IMR-90 (cell line): ENCODE data around the gene SLCO6A1. TPM values are rescaled to one million over a fixed set of nuclear protein-coding genes. Genes with fewer than 3 reads are reported as not detected.

Experiments used
- ATAC-seq: fragments of 200-7000 bp; cut with Tn5 transposase; 2 replicates; pipeline ENCODE4 v1.9.1; 2020; ENCODE audit warnings: low read depth, mild to moderate bottlenecking, moderate library complexity
- BruUV-seq: library from RNA; stranded (reverse); fragments of 400-500 nt; replicated peaks from 2 replicates; lab custom pipeline; 2021; lab: Mats Ljungman, UMichigan
- CTCF ChIA-PET: fragments of 300-600 bp; formaldehyde crosslinking; extraction: SDS; loops from one replicate; lab custom pipeline; 2021; ENCODE audit warnings: antibody characterized with exemption; lab: Yijun Ruan, JAX
- POLR2A ChIA-PET: fragments of 300-600 bp; sonication (Branson Sonifier 250); formaldehyde crosslinking; loops from one replicate; lab custom pipeline; 2022; ENCODE audit warnings: antibody characterized with exemption; ENCODE audit not compliant: unreplicated experiment; lab: Charles Lee
- DNase-seq: peaks from one replicate; pipeline ENCODE4 v3.0.0; 2013
- H2AFZ ChIP-seq: replicated peaks from 2 replicates; pipeline ENCODE3; 2013; ENCODE audit warnings: low read length, mild to moderate bottlenecking; ENCODE audit not compliant: poor library complexity
- H2AK5ac ChIP-seq: 2 replicates; pipeline ENCODE4 v1.6.1; 2013; ENCODE audit warnings: low read depth, low read length, inconsistent platforms
- H2AK9ac ChIP-seq: replicated peaks from 2 replicates; pipeline ENCODE3; 2013; ENCODE audit warnings: mild to moderate bottlenecking, low read depth, low read length, moderate library complexity; ENCODE audit not compliant: poor library complexity
- H2BK120ac ChIP-seq: 2 replicates; pipeline ENCODE4 v1.6.1; 2013; ENCODE audit warnings: low read depth, low read length, inconsistent platforms
- H2BK15ac ChIP-seq: 3 replicates; pipeline ENCODE4 v1.6.1; 2013; ENCODE audit warnings: low read depth, low read length, inconsistent platforms
- H2BK20ac ChIP-seq: 2 replicates; pipeline ENCODE4 v1.6.1; 2013; ENCODE audit warnings: low read depth, mild to moderate bottlenecking, inconsistent platforms, low read length, moderate library complexity
- H2BK5ac ChIP-seq: 2 replicates; pipeline ENCODE4 v1.6.1; 2013; ENCODE audit warnings: mild to moderate bottlenecking, low read depth, low read length, inconsistent platforms; ENCODE audit not compliant: poor library complexity, severe bottlenecking
- H3K14ac ChIP-seq: replicated peaks from 2 replicates; pipeline ENCODE4 v1.6.1; 2013; ENCODE audit warnings: low read depth, low read length, inconsistent platforms
- H3K18ac ChIP-seq: 2 replicates; pipeline ENCODE4 v1.6.1; 2013; ENCODE audit warnings: low read depth, low read length, control low read depth
- H3K23ac ChIP-seq: 2 replicates; pipeline ENCODE4 v1.6.1; 2013; ENCODE audit warnings: low read depth, low read length, inconsistent platforms
- H3K27ac ChIP-seq: 2 replicates; pipeline ENCODE4 v1.5.1; 2013; ENCODE audit warnings: mild to moderate bottlenecking, control low read depth, low read length; ENCODE audit not compliant: insufficient read depth
- H3K27me3 ChIP-seq: 2 replicates; pipeline ENCODE4 v1.6.1; 2013; ENCODE audit warnings: low read length; ENCODE audit not compliant: control insufficient read depth, insufficient read depth
- H3K36me3 ChIP-seq: 2 replicates; pipeline ENCODE4 v1.6.1; 2013; ENCODE audit warnings: low read length, mixed read lengths; ENCODE audit not compliant: control insufficient read depth, insufficient read depth
- H3K4ac ChIP-seq: 2 replicates; pipeline ENCODE4 v1.6.1; 2013; ENCODE audit warnings: low read depth, low read length, inconsistent platforms
- H3K4me1 ChIP-seq: 2 replicates; pipeline ENCODE4 v1.6.1; 2013; ENCODE audit warnings: low read length, mixed read lengths; ENCODE audit not compliant: control insufficient read depth, insufficient read depth
- H3K4me2 ChIP-seq: 2 replicates; pipeline ENCODE4 v1.6.1; 2013; ENCODE audit warnings: low read depth, mild to moderate bottlenecking, control low read depth, low read length, moderate library complexity
- H3K4me3 ChIP-seq: 2 replicates; pipeline ENCODE4 v1.5.1; 2013; ENCODE audit warnings: low read depth, mild to moderate bottlenecking, control low read depth, low read length, moderate library complexity; ENCODE audit not compliant: insufficient read depth
- H3K56ac ChIP-seq: 2 replicates; pipeline ENCODE4 v1.6.1; 2013; ENCODE audit warnings: low read length, inconsistent platforms; ENCODE audit not compliant: insufficient read depth; ENCODE audit errors: extremely low read depth
- H3K79me1 ChIP-seq, 2 experiments: 2 replicates each; pipeline ENCODE4 v1.6.1; 2013; ENCODE audit warnings: low read length in 2 of 2, inconsistent platforms in 1 of 2, low read depth in 1 of 2
- H3K9ac ChIP-seq: 2 replicates; pipeline ENCODE4 v1.6.1; 2013; ENCODE audit warnings: low read depth, low read length, control low read depth
- H3K9me1 ChIP-seq: 2 replicates; pipeline ENCODE4 v1.6.1; 2013; ENCODE audit warnings: low read length, inconsistent platforms; ENCODE audit not compliant: insufficient read depth
- H3K9me3 ChIP-seq: 2 replicates; pipeline ENCODE4 v1.6.1; 2013; ENCODE audit warnings: low read length; ENCODE audit not compliant: control insufficient read depth, insufficient read depth
- H4K20me1 ChIP-seq: 2 replicates; pipeline ENCODE4 v1.6.1; 2013; ENCODE audit warnings: low read length, inconsistent platforms; ENCODE audit not compliant: insufficient read depth
- H4K5ac ChIP-seq: 2 replicates; pipeline ENCODE4 v1.6.1; 2013; ENCODE audit warnings: mild to moderate bottlenecking, low read depth, low read length, control low read depth
- H4K8ac ChIP-seq, 2 experiments: 2 replicates each; pipeline ENCODE4 v1.6.1; 2013; ENCODE audit warnings: low read depth in 2 of 2, low read length in 2 of 2, control low read depth in 1 of 2, inconsistent platforms in 1 of 2
- H4K91ac ChIP-seq: 2 replicates; pipeline ENCODE4 v1.6.1; 2013; ENCODE audit warnings: low read depth, low read length, inconsistent platforms; ENCODE audit not compliant: insufficient read depth
- BHLHE40 ChIP-seq: fragments of 150-350 bp; IDR thresholded peaks from 2 replicates; pipeline ENCODE4 v1.6.1; 2016; ENCODE audit warnings: mild to moderate bottlenecking, low read depth, low read length
- CEBPB ChIP-seq: IDR thresholded peaks from 2 replicates; pipeline ENCODE4 v1.6.1; 2012; ENCODE audit warnings: low read depth, low read length, improper control_type of control experiment
- CHD1 ChIP-seq: IDR thresholded peaks from 2 replicates; pipeline ENCODE4 v1.6.1; 2012; ENCODE audit warnings: low read depth, low read length, improper control_type of control experiment
- ELK1 ChIP-seq: fragments of 150-350 bp; IDR thresholded peaks from 2 replicates; pipeline ENCODE4 v1.6.1; 2016; ENCODE audit warnings: low read depth, mild to moderate bottlenecking, low read length, moderate library complexity, borderline replicate concordance
- FOS ChIP-seq: fragments of 150-350 bp; IDR thresholded peaks from 2 replicates; pipeline ENCODE4 v1.6.1; 2016; ENCODE audit warnings: low read depth, low read length
- MAFK ChIP-seq: IDR thresholded peaks from 2 replicates; pipeline ENCODE4 v1.6.1; 2012; ENCODE audit warnings: low read depth, low read length, improper control_type of control experiment
- MAZ ChIP-seq: IDR thresholded peaks from 2 replicates; pipeline ENCODE4 v1.6.1; 2012; ENCODE audit warnings: low read depth, mild to moderate bottlenecking, low read length, improper control_type of control experiment, moderate library complexity, borderline replicate concordance
- MXI1 ChIP-seq: IDR thresholded peaks from 2 replicates; pipeline ENCODE4 v1.6.1; 2012; ENCODE audit warnings: low read depth, mild to moderate bottlenecking, low read length, moderate library complexity, borderline replicate concordance
- NFE2L2 ChIP-seq: fragments of 150-350 bp; IDR thresholded peaks from 2 replicates; pipeline ENCODE4 v1.6.1; 2016; ENCODE audit warnings: low read depth, mild to moderate bottlenecking, low read length
- POLR2A ChIP-seq: IDR thresholded peaks from 2 replicates; pipeline ENCODE4 v1.6.1; 2012; ENCODE audit warnings: mild to moderate bottlenecking, low read depth, low read length
- RAD21 ChIP-seq: IDR thresholded peaks from 2 replicates; pipeline ENCODE4 v1.6.1; 2012; ENCODE audit warnings: low read length, improper control_type of control experiment
- RCOR1 ChIP-seq: IDR thresholded peaks from 2 replicates; pipeline ENCODE4 v1.6.1; 2012; ENCODE audit warnings: mild to moderate bottlenecking, low read length, improper control_type of control experiment; ENCODE audit not compliant: insufficient replicate concordance
- RFX5 ChIP-seq: IDR thresholded peaks from 2 replicates; pipeline ENCODE4 v1.8.0; 2012; ENCODE audit warnings: low read depth, mild to moderate bottlenecking, low read length, moderate library complexity
- SMC3 ChIP-seq: fragments of 150-350 bp; IDR thresholded peaks from 2 replicates; pipeline ENCODE4 v1.6.1; 2016; ENCODE audit warnings: low read depth, mild to moderate bottlenecking, antibody characterized with exemption, low read length, moderate library complexity
- USF2 ChIP-seq: fragments of 150-350 bp; IDR thresholded peaks from 2 replicates; pipeline ENCODE4 v1.6.1; 2017; ENCODE audit warnings: mild to moderate bottlenecking, antibody characterized with exemption, low read length, low read depth
- WGBS, 2 experiments: methylation state at CpG; one replicate each; pipeline versions ENCODE4 v1.1.5 to v1.1.7; 2013; ENCODE audit warnings: missing lambda C conversion rate in 2 of 2; ENCODE audit not compliant: insufficient read length in 1 of 2; ENCODE audit errors: extremely low coverage in 2 of 2; 5-methylcytosine and 5-hydroxymethylcytosine counted together
- dilution Hi-C: fragments of 300-500 bp; cut with HindIII; formaldehyde crosslinking; loops from one replicate; pipeline ENCODE4 v1.14.3; 2018; ENCODE audit warnings: low sequenced_read_pairs; ENCODE audit not compliant: unreplicated experiment
- in situ Hi-C: fragments of 300-500 bp; cut with MboI; formaldehyde crosslinking; loops from 3 replicates; pipeline ENCODE4 v1.14.3; 2019; ENCODE audit warnings: low sequenced_read_pairs, inconsistent platforms, mixed read lengths
- intact Hi-C: fragments of 100-400 bp; cut with micrococcal nuclease; formaldehyde crosslinking; loops from 2 replicates; pipeline ENCODE4 v1.10.0; 2022
- polyA plus RNA-seq, 3 experiments: library from polyadenylated mRNA; depleted of rRNA; stranded (reverse); fragments of >200 nt; gene quantifications; 2 replicates each; pipeline ENCODE4 v1.2.3, GENCODE V29; 2012; ENCODE audit warnings: low replicate concordance in 1 of 3
- total RNA-seq: library from RNA; depleted of rRNA; stranded (reverse); fragments of >200 nt; gene quantifications from 2 replicates; pipeline ENCODE4 v1.2.3, GENCODE V29; 2012
- TF ChIP-seq, protein P1 (sequence below): conservative IDR thresholded peaks from 2 replicates; pipeline ENCODE4 v1.5.1; 2012; ENCODE audit warnings: mild to moderate bottlenecking, low read depth, low read length, improper control_type of control experiment

SLCO6A1 gene
- total and polyA plus RNA-seq, 2 of the 4 experiments (the other 2 are of a cell fraction) = not detected

GRCh38 chr5:102324714-102325113 is 174.1 kb downstream of the SLCO6A1 start:
- no peak overlapping the region for H3K14ac ChIP-seq
- no CpG with 5 or more reads among the region's 2 CpGs for WGBS, 2 experiments
- H2BK120ac ChIP-seq = no peak overlapping the region
- no peak overlapping the region for H2BK15ac ChIP-seq
- H2AK9ac ChIP-seq = no peak overlapping the region
- no peak overlapping the region for H3K4me3 ChIP-seq
- peaks cover 18% of the 10 kb centered on the region for H3K9me3 ChIP-seq
- H3K4me2 ChIP-seq = no peak overlapping the region
- H4K20me1 ChIP-seq = no peaks in the 10 kb centered on the region
- ChIA-PET POLR2A (no interaction called here), CTCF (no interaction called here)
- H3K4ac ChIP-seq = no peak overlapping the region
- DNase-seq = no peak
- H3K27me3 ChIP-seq = no peaks in the 10 kb centered on the region
- no peak overlapping the region for H4K5ac ChIP-seq
- no peak for TF ChIP-seq MAFK
- no peak for TF ChIP-seq NFE2L2
- no peak for TF ChIP-seq CHD1
- TF ChIP-seq MXI1 = no peak
- no peak for TF ChIP-seq SMC3
- no peak for TF ChIP-seq RFX5
- TF ChIP-seq CEBPB = no peak
- no peak for TF ChIP-seq RCOR1
- no peak for TF ChIP-seq POLR2A
- TF ChIP-seq FOS = no peak
- TF ChIP-seq, protein P1, sequence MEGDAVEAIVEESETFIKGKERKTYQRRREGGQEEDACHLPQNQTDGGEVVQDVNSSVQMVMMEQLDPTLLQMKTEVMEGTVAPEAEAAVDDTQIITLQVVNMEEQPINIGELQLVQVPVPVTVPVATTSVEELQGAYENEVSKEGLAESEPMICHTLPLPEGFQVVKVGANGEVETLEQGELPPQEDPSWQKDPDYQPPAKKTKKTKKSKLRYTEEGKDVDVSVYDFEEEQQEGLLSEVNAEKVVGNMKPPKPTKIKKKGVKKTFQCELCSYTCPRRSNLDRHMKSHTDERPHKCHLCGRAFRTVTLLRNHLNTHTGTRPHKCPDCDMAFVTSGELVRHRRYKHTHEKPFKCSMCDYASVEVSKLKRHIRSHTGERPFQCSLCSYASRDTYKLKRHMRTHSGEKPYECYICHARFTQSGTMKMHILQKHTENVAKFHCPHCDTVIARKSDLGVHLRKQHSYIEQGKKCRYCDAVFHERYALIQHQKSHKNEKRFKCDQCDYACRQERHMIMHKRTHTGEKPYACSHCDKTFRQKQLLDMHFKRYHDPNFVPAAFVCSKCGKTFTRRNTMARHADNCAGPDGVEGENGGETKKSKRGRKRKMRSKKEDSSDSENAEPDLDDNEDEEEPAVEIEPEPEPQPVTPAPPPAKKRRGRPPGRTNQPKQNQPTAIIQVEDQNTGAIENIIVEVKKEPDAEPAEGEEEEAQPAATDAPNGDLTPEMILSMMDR = no peak
- no peak for TF ChIP-seq ELK1
- no peak for TF ChIP-seq RAD21
- TF ChIP-seq BHLHE40 = no peak
- TF ChIP-seq USF2 = no peak
- no peak for TF ChIP-seq MAZ
- no peaks in the 10 kb centered on the region for H3K9me1 ChIP-seq
- H3K18ac ChIP-seq = no peak overlapping the region
- no peak overlapping the region for H3K27ac ChIP-seq
- no peak overlapping the region for H3K23ac ChIP-seq
- H2AK5ac ChIP-seq = no peak overlapping the region
- H3K9ac ChIP-seq = no peak overlapping the region
- H3K36me3 ChIP-seq = no peaks in the 10 kb centered on the region
- H4K8ac ChIP-seq = no peak overlapping the region
- no peak overlapping the region for H2AFZ ChIP-seq
- no peak overlapping the region for H2BK5ac ChIP-seq
- BruUV-seq = no TSS peak
- dilution Hi-C loops = no loop called here
- no peak overlapping the region for H4K91ac ChIP-seq
- no peak overlapping the region for H3K56ac ChIP-seq
- no peaks in the 10 kb centered on the region for H3K4me1 ChIP-seq
- H3K79me1 ChIP-seq = no peaks in the 10 kb centered on the region
- intact Hi-C loops = no loop called here
- no peak for ATAC-seq
- in situ Hi-C loops = no loop called here
- H2BK20ac ChIP-seq = no peak overlapping the region
